Fibroblast of skin of left biceps (primary cell): ENCODE data around the gene ZBTB2.
A peak's percentile ranks its signal among the peaks of the same experiment; 100 is the strongest.

ENCODE experiments used
- DNase-seq, 2 experiments: peaks; one replicate each; pipeline ENCODE4 v3.0.0-alpha.2; 2013; ENCODE audit warnings: low read depth in 2 of 2

ZBTB2 gene

GRCh38 chr6:151391471-151392413 is at the start of gene ZBTB2:
ZBTB2 (minus strand) TSS chr6:151391559; CDS start chr6:151373637, 17,922 bp downstream.
- peak; percentile 37 to 44 for DNase-seq

- DNase-seq = no peak
Measured at GRCh38 chr6:151440930-151441329, 49.6 kb upstream of the ZBTB2 start.

DNA sequence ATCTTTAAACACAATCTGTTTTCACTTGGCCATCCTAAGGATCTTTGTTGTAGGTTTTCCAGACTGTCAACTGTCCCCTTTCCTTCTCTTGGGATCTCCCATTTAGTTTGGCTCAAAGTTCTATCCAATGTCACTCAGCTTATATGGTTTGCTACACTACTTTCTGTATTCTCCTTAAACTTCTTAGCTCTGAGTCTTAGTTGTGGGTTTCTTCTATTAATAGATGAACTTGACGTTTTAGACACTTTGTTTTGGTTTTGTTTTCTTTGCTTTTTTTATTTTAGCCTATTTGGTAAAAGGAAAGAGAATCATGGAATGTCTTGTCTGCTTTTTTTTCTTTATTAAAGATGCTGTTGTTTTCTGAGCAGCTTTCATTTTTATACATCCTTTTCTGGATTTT is 49.1 kb upstream of the ZBTB2 start:
- no peak for DNase-seq

GRCh38 chr6:151437401-151437800 is 46.0 kb upstream of the ZBTB2 start:
- DNase-seq = no peak

GRCh38 chr6:151436802-151437201 is 45.4 kb upstream of the ZBTB2 start:
- peak; percentile 88 to 92 for DNase-seq

- DNase-seq = no peak
Measured at GRCh38 chr6:151436300-151436699, 44.9 kb upstream of the ZBTB2 start.

DNA sequence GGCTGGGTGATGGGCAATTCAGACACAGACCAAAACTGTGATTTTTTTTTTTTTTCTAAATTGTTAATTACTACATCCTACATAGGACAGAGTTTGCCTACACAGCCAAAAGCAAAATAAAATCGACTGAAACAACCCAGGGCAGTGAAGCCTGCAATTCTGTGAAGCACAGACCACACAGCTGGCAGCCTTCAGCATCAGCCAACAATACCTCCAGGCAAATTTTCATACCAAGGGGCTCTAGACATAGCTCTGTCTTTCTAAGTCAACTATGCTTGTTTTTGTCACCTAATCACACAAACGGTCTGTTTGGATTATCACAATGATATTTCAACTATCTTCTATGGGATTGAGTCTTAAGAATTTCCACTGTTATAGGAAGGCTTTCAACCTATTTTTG is 43.0 kb upstream of the ZBTB2 start:
- no peak for DNase-seq

DNA sequence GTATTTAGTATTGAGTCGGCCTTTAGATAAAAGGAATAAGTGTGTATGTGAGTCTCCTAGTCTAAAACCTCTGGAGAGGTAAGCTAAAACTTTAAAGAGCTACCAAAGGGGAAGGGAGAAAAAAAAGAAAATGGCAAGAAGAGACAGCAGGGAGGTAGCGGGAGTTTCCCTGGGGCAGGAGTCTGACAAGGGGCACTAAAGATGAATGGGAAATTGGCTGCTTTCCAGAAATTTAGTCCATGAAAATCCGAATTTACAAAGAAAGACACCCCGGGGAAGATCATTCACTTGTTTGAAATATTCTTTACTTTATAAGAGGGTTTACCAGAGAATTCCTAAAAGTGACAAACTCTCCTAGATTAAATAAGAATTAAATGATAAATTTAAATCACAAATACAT is 41.3 kb upstream of the ZBTB2 start:
- no peak for DNase-seq

DNA sequence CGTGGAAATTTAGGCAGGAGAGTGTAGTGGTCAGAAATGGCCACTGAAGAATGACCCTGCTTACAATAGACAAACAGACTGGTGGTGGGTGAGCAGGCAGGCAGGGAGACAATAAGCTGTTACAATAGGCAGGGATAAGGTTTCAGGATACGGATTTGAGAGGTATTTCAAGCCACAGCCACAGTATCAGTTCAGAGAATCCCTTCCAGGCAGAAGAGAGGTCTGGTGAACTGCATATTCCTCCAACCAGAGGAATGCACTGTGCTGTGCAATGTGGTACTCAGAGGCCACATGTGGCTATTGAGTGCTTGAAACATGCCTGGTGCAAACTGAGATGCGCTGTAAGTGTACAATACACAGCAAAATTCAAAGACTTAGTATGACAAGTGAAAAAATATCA is 40.0 kb upstream of the ZBTB2 start:
- DNase-seq = no peak

DNA sequence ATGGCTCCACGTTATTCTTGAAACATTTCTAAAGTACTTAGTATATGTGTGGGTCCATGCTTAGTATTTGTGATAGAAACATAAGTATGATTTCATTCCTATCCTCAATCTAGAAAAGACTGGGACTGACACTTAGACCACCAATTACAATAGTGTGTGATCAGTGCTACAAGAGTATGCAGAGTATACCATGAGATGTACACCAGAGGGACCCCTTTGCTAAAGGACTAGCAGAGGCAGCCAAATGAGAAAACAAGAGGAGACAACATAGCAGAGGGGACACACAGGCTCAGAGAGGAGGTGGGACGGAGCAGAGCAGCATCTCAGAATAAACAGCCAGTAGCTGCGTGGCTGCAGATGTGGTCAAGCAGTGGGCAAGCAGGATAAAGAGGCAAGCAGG is 39.5 kb upstream of the ZBTB2 start:
- DNase-seq = no peak

DNA sequence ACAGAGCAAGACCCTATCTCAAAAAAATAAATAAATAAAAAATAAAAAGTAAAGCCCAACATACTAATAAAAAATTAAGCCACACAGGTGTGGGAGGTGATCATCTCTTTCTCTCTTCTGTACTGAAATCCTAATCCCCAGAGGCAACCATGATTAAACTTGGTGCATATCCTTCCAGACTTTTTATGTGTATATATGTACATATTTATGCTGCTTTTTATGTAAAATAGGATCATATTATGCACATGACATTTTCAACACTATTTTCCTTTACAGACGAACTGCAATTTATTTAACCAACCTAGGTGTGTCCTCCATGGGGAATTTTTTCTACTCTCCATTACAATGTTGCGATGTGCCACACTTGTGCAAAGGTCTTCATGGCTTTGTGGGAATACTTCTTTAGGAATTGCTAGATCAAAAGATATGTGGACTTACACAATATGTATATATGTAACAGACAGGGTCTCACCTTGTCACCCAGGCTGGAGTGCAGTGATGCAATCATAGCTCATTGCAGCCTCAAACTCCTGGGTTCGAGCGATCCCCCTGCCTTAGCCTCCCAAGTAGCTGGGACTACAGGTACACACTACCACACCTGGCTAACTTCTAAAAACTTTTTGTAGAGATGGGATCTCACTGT is 36.9 kb upstream of the ZBTB2 start:
- DNase-seq = no peak

DNA sequence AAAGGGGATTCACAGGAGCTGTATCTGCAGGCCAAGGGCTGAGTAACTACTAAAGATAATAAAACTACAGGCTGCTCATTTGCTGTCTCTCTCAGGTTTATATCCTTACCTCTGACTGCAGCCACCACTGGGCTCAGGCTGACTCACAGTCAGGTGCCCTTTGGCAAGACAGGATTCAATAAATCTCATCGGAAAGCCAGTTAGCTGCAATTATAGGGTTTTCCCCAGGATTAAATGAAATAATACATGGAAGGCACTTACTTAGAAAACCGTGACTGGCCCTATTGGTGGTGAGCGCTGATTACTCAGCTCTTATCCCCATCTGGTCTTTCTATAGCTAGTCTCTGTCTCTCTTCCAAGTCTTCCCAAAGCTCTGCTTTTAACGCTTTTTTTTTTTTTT is 34.2 kb upstream of the ZBTB2 start:
- no peak for DNase-seq

- DNase-seq = no peak
Measured at GRCh38 chr6:151422981-151423380, 31.6 kb upstream of the ZBTB2 start.

DNA sequence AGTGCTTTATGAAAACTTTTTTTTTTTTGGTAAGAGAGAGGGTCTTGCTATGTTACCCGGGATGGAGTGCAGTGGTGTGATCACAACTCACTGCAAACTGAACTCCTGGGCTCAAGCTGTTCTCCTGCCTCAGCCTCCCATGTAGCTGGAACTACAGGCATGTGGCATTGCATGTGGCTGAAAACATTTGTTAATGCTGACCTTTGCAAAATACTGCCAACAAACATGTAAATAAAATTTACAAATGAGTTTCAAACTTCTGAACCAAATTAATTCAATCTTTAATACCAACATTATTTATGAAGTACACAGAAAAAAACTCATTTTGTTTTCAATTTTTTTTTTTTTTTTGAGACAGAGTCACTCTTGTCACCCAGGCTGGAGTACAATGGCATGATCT is 26.1 kb upstream of the ZBTB2 start:
- no peak for DNase-seq

DNA sequence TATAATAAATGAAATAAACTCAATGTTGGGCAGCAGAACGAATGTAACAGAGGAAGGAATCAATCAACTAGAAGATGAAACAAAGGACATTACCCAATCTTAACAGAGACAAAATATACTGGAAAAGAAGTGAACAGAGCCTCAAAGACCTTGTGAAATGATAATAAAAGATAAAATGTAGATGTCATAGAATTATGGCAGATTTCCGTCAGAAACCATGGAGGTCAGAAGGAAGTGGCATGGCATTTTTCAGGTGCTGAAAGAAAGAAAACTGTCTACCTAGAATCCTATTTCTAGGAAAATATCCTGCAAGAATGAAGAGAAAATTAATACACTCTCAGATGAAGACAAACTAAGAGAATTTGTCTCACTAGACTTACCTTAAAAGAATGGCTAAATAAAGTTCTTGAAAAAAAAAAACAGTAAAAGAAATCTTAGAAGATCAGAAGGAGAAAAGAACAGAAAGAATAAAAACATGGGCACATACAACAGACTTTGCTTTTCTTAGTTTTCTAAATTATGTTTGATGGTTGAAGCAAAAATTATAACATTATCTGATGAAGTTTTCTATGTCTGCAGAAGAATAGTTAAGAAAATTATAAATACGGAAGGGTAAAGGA is 23.4 kb upstream of the ZBTB2 start:
- no peak for DNase-seq

DNA sequence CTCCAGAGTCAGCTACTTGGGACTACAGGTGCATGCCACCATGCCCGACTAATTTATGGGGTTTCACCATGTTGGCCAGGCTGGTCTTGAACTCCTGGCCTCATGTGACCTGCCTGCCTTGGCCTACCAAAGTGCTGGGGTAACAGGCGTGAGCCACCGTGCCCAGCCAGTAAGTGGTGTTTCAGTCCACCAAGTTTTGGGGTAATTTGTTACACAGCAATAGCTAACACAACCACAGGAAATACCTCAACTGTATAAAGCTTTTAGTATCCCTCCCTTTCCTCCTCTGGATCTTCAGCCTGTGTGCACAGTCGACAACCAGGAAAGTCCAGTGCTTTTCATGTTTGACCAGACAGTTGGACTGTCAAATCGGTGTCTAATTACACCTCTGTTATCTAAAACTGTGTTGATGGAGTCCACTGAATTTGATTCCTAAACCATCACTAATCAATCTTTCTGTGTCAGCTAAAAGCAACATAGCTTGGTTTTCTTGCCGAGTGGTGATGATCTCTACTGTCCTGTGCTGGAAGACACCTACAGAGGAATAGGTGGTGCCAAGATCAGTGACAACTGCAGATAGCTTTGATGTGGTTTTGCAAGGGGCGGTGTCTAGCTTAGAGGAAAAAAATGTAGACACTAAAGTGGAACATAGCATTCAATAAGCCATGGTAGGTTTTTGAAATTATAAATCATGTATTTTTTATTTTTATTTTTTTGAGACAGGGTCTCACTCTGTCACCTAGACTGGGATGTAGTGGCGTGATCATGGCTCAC is 22.2 kb upstream of the ZBTB2 start:
- DNase-seq = no peak

DNA sequence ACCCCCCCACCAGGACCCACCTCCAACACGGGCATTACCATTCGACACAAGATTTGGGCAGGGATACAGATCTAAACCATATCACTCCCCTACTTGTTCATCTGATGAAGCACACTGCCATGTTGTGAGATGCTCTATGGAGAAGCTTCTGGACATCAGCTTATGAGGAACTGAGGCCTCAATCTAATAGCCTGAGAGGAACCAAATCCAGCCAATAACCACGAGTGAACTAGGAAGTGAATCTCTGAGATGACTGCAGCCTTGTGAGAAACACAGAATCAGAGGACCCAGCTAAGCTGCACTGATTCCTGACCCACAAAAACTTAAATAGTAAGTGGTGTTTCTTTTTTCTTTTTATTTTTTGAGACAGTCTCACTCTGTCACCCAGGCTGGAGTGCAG is 21.6 kb upstream of the ZBTB2 start:
- no peak for DNase-seq

GRCh38 chr6:151409679-151410078 is 18.3 kb upstream of the ZBTB2 start:
- DNase-seq = no peak

DNA sequence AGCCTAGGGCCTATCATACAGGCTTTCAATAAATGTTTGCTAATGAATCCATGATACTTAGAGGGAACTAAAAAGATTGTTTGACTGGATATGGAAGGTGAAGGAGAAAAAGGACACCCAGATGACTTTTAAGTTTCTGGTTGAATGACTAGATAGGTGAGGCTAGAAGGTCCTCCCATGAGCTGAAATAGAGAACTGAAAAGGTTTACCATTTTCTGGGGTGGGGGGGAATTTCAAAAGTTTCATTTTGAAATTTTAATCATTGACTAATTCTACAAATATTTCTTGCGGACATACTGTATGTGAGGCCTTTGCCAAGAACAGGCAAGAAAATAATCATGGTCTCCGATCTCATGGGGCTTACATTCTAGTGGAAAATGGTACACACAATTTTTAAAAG is 17.9 kb upstream of the ZBTB2 start:
- DNase-seq = no peak

DNA sequence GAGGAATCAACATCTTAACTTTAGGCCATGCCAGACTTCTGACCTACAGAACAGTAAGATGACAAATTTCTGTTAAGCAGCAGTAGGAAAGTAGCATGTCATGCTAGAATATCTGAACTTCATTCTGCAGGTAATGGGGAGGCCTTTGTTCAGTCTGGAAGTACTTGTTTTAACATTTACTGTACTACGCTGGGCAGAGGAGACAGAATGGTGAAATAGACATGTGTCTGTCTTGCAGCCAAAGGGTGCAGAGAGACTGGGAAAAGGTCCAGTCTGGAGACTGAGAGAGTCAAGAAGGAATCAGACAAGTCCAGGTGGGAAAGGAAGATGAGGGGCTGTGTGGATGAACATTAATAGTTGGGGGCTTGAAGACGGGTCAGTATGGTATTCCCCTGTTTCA is 17.5 kb upstream of the ZBTB2 start:
- DNase-seq = no peak

- DNase-seq = no peak
Measured at GRCh38 chr6:151403919-151404308, 12.6 kb upstream of the ZBTB2 start.

DNA sequence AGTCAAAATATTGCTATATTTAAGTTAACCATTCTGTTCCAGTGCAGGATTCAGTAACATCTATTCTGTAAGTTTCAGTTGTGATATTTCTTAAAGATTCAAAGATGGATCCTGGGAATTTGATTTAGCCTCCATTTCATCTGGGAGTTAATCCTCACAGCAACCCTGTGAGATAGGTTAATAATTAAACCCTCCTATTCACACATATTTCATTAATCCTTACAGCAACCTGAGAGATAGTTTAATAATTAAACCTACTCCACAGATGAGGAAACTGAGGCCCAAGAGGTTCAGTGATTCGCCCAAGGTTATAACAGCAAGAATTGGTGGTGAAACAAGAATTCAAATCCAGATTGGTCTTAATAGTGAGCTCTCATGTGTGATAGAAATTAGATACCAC is 10.9 kb upstream of the ZBTB2 start:
- DNase-seq = no peak
